ENCODE measurements around the gene CLASRP. TPM values are rescaled to one million over a fixed set of nuclear protein-coding genes. Genes with fewer than 3 reads are reported as not detected.

Gene CLASRP
- total RNA-seq, 1 donor from 2014 or later: 11.0 TPM

DNA sequence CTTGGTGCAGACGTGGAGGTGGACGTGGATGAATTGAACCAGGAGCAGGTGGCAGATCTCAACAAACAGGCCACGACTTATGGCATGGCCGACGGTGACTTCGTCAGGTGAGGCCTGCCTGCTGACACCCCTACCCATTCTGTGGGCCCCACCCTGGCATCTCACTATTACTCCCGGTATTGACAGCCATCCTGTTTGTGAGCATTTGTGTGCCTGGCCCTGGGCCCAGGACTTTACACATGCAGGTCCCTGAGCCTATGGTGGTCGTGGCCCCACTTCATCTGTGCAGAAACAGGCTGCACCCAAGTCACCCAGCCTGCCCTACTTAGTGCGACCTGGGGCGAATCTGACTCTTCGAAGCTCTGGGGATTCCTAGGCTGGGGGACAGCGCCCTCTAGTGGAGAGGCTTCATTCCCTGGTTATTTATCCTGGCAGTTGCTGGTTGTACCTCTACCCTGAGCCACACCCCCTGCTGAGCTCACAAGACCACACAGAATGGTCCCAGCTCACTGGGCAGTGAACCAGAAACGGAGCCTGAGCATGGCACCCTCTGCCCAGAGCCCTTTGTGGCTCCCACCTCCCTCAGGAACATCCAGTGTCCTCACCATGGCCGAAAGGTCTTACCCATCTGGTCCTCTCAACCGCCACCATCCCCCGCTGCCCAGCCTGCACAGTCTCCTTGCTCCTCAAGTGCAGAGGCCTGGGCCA, 20.6 kb downstream of the CLASRP start:
- peak; percentile 45 for DNase-seq (ENCODE audit: low read depth, low spot score)

DNA sequence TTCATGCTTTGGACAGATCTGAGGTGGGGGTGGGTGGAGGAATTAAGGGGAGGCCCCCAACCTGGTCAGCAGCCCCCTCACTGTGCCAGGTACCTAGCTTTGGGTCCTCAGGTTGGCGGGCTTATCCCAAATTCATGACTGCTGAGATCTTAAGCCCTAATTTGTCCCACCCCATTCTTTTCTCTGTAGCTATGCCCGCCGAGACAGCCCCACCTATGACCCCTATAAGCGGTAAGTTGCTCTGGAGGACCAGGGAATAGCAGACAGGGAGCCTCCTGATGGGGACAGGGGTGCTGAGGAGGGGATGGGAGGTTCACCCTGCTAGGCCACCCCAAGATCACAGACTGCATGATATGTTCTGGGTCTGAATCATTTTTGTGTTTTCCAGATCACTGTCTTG, 23.1 kb downstream of the CLASRP start:
- no peak for DNase-seq (ENCODE audit: low read depth, low spot score)

DNA sequence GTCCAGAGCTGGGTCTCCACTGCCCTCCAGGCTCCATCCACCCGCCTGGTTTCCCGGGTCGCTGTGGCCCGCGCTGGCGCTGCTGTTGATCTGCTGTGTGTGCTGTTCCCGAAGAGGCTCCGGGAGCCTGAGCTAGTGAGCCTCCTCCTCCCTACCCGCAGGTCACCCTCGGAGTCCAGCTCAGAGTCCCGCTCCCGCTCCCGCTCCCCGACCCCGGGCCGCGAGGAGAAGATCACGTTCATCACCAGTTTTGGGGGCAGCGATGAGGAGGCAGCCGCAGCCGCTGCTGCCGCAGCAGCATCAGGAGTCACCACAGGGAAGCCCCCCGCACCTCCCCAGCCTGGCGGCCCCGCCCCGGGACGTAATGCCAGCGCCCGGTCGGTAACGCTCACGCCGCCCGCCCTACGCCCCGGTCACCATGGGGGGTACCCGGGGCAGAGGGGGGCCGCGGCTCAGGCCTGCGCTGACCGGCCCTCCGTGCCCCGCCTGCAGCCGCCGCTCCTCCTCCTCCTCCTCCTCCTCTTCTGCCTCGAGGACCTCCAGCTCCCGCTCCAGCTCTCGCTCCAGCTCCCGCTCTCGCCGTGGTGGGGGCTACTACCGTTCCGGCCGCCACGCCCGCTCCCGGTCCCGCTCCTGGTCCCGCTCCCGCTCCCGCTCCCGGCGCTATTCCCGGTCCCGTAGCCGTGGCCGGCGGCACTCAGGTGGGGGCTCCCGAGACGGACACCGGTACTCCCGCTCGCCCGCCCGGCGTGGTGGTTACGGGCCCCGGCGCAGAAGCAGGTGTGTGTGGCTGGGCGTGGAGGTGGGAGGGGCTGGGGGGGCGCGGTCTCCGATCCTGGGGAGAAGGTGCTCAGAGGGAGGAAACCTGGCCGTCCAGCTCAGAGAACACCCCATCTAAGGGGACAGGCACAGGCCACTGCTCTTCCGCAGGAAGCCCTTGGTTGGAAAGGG, 25.3 kb downstream of the CLASRP start:
- no peak for DNase-seq (ENCODE audit: low read depth, low spot score)

DNA sequence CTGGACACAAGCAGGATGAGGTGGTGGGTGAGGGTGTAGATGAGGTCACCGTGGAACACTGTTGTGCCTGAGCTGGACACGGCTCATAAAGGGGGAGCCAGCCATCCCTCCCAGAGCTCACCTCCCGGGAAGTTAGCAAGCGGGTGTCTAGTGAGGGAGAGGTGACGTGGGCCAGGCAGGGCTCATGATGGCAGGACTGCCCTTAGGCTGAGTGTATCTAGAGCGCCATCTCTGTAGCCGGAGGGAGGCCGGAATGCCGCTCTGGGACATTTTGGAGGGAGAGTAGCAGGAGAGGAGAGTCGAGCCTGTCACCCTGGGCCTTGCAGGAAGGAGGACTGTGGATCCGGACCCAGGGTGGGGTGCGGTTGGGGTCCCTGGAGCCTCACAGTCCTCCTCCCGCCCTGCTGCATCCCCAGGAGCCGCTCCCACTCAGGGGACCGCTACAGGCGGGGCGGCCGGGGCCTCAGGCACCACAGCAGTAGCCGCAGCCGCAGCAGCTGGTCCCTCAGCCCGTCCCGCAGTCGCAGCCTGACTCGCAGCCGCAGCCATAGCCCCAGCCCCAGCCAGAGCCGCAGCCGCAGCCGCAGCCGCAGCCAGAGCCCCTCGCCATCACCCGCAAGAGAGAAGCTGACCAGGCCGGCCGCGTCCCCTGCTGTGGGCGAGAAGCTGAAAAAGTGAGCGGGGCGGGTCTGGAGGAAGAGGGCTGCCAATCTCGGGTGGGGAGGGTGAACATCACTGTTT, 28.2 kb downstream of the CLASRP start:
- DNase-seq (ENCODE audit: low read depth, low spot score): no peak

DNA sequence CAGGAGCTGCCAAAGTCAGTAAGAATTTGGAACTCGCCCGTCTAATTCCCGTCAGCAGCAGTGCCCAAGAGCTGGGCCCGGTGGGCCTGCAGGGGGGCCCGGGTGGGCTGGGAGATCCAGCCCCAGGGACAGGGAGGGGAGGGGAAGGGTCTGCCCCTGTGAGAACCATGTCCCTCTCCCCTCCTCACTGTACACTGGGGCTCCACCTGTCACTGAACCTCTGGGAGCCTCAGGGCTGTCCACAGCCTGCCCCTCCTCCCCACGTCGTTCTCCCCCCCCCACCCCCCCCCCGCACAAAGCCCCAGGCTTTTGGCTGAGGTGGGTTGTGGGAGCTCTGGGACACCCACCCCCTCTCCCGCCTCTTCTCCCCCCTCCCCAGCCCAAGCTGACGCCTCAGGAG, 29.2 kb downstream of the CLASRP start:
- no peak for DNase-seq (ENCODE audit: low read depth, low spot score)

DNA sequence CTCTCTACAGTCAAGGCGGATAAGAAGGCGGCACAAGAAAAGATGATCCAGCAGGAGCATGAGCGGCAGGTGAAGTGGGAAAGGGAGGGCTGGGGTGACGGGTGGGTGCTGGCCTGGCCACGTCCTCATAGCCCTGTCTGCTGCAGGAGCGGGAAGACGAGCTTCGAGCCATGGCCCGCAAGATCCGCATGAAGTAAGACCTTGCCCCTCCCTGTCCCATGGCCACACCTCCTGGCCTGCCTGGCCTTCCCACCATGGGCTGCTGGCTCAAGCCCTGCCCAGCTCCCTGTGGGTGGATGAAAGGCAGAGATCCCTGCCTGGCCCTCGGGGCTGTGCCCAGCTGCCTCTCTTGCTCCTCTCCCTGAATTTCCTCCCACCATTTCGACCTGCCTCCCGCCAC, 30.2 kb downstream of the CLASRP start:
- no peak for DNase-seq (ENCODE audit: low read depth, low spot score)

DNA sequence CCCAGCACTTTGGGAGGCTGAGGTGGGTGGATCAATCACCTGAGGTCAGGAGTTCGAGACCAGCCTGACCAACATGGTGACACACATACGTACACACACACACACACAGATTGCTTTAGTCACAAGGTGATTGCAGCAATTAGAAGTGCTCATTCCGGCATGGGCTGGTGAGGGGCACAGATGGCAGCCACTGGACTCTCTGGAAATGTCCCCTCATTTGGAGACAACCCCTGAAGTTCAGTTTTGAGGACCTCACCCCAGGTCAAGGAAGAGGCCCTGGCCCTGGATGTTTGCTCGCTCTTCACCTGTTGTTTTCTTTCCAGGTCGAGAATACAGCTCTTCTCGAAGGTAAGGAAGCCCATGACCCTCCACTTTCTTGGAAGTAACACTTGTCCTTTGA, 31.4 kb downstream of the CLASRP start:
- DNase-seq (ENCODE audit: low read depth, low spot score): no peak

DNA sequence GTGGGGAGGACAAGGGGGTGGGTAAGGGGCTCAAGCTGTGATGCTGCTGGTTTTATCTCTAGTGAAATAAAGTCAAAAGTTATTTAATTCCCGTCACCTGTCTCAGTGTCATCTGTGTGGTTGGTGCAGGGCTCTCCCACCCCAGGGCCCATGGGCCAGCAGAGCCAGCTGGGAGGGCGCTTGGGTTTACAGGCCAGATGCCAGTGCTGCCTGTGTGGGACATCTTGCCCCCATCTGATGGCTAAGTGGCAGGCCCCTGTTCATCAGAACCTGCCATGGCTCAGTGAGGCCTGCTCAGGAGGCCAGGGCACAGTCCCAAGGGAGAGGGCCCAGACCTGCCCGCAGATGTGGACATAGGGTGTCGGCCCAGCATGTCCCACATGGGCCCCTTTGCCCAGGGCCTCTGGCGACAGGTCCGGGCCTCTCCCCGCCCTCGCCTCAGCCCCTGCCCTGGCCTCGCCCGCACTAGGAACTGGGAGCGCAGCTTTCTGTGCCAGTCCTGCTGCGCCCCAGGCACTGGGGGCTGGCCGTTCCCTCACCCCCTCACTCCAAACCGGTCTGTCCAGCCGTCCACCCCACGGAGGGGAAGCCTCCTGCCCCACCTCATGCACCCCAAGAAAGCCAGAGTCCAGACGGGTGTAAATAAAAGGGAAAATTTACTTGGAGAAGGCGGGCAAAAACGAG, 32.2 kb downstream of the CLASRP start:
- no peak for DNase-seq (ENCODE audit: low read depth, low spot score)

DNA sequence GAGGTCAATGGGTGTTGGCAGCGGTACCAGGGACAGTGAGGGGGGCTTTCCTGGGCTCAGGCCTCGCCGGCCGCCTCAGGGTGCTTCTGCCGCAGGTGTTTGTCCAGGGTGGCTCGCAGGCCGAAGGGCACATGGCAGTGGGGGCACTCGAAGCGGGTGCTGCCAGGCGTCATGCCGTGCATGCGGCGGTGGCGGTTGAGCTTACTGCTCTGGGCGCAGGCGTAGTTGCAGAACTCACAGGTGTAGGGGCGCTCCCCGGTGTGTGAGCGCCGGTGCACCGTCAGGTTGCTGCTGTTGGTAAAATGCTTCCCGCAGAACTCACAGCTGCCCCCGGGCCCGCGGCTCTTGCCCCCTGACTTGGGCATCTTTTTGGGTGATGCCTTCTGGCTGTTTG, 32.7 kb downstream of the CLASRP start:
- no peak for DNase-seq (ENCODE audit: low read depth, low spot score)

DNA sequence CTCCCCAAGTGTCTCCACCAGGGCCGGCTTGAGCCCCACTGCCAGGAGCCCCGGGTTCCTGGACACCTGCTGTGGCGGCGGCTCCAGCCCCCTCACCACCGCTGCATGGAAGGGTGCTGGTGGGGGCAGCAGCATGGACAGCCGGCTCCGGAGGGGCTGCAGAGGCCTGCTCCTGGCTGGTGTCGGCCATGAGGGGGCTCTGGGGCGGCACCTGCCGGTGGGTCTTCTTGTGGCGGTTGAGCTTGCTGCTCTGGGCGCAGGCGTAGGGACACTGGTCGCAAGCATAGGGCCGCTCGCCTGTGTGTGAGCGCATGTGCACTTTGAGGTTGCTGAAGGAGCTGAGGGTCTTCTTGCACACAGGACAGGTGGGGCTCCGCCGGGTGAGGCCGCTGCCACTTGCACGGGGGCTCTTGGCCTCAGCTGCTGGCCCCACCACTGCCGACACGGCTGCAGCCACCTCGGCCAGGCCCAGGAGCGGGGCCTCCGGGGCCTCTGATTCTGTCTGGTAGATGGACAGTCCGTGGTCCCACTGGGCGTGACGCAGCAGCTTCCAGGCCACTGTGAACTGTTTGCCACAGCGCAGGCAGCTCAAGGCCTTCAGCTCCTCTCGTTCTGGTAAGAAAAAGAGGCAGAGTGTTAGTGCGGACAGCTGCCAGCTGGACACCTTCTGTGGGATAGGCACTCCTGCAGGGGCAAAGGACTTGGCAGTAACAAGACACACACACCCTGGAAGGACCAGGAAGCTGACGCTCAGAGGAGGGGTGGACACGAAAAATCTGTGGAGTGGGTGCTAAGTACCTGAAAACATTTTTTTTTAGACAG, 33.3 kb downstream of the CLASRP start:
- DNase-seq (ENCODE audit: low read depth, low spot score): no peak

DNA sequence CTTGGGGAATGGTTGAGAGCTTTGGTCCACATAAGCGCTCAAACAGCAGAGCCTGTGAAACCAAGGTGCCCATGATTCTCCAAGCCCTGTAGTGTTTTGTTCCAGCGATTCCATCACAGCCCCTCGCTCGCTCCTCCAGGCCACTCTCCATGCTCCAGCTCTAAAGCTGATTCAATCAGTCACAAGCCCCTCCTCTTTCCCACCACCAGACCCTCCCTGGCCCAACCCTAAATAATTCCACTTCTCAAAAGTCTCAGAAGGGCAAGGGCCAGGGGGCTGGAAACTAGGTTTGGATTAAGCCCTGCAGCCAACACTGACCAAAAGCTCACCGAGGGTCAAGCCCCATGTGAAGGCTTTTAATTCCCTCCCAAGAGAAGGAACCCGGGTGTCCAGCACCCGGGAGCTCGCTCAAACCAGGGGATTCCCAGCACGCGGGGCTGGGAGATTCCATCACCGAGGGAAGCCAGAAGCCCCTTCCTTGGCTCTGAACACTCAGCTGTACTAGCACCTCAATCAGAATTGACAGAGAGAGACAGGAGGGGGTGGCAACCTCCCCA, 36.0 kb downstream of the CLASRP start:
- DNase-seq (ENCODE audit: low read depth, low spot score): no peak

DNA sequence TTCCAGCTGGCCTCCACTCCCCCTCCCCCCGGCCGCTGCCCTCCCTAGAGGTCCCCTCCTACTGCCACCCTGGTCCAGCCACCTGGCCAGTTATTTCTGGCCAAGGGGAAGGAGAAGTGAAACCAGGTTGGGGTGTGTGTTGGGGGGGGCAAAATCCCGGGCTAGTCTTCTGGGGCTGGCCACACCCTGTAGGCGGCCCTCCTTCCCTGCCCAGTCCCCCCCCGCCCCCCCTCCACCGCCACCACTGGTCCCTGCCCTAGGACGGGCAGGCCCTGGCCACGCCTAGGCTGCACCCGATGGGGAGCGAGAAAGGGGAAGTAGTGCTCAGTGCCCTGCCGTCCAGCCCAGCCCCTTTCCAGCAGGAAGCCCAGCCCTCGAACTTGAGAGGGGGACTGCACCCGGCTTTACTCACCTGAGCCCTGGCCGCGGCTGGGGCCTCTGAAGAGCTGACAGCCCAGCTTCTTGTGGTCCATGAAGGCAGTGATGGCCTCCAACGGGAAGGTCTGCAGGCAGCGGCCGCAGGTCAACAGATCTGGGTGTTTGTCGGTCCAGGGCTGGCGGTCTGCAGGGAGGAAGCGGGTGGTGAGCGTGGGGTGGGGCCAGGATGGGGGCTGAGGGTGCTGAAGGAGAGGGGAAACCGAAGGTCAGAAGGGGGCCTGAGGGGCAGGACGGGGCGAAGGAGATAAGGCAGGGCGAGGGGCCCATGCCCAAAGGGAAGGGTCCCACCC, 36.6 kb downstream of the CLASRP start:
- no peak for DNase-seq (ENCODE audit: low read depth, low spot score)

DNA sequence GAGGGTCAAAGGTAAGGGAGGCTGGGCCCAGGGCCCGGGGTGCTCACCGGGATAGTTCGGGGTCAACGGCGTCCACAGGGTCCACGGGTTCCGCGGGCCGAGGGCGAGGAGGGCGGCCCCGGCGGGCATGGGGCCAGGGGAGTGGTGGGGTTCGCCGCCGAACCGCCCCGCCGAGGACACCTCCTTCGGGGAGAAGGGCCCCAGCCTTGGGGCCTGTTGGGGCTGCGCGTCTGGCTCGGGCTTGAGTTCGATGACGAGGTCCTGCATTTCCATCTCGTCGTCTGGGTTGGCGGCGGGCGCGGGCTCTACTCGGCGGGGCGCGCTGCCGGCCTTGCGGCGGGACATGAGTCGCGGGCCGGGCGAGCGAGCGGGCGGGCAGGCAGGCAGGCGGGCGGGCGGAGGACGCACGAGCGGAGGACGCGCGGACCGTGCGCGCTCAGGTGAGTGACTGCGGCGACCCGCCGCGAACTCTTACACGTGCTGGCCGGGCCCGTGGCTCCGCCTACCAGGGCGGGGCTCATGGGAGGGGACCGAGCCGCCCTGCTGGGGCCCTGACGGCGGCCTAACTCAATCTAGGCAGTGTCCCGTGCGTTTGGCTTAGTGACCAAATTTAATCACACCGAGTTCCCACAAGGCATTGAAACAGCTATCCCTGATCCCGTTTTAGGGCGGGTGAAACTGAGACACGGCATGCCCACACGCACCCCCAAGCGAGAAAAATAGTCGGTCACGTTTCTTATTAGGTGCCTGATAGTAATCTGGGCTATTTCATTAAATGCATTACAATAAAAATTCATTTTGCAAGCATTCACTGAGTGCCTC, 37.4 kb downstream of the CLASRP start, which contains the start of gene ZNF296:
Gene ZNF296 (minus strand): TSS at position 450 of the 822 bp plus-strand sequence. CDS start 105 bp downstream, at position 345.
- no peak for DNase-seq (ENCODE audit: low read depth, low spot score)

DNA sequence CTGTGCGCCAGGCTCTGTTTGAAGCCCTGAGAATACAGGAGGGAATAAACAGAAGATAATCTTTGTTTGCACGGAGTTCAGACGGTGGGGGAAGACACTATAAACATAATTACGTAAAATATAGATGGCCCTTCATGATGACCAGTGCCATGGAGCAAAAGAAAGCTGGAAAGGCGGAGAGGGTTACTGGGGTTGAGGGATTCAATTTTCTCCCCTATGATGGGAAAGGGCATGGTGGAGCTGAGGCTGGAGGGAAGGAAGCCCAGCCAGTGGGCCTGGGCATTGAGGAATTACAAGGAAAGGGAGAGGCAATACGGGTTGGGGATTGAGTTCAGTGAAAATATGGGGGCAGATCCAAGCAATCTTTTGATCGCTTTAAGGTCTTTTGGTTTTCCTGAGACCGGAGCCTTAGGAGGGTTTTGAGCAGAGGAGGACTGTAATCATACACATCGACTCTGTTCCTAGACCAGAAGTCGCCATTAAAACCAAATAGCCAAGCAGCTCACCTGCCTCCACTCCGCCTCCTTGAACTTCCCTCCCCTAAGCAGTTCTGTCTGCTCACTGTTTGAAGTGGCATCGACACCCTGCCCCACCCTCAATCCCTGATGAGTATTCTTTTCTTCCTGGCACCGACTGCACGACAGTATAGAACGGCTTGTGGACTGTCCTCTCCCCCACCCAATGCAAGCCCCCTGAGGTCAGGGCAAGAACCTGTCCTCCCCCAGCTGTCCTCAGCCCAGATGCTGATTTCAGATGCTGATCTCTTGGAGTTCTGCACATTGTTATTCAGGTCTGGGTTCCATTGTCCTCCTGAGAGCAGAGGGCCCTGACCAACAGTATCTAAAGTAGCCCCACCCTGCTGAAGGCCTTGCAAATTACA, 38.2 kb downstream of the CLASRP start:
- DNase-seq (ENCODE audit: low read depth, low spot score): no peak

DNA sequence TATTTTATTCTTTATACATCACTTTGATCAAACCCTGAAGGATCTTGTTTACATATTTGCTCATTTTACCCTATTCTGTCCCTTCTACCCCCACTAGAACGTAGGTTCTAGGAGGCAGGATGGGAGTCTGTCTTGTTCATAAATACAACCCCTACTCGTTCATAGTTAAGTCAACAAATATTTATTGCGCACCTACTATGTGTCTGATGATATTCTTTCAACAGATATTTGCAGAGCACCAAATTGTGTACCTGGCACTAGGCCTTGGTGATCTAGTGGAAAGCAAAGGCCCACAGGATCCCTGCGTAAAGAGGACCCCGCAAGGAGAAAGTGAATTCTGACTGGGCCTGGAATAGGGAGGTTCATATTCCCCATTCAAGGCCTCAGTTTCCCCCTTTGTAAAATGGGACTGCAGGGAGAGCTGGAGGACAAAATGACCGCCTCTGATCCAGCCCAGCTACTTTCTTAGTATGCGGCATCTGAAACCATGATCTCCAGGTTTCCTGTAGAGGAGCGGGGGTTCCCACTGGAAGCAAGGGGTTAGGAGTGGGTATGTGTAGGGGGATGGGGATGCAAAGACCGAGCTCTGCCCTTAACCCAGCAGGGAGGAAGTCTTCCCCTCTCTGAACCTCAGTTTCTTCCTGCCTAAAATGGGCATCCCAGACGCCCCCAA, 39.7 kb downstream of the CLASRP start:
- DNase-seq (ENCODE audit: low read depth, low spot score): no peak

DNA sequence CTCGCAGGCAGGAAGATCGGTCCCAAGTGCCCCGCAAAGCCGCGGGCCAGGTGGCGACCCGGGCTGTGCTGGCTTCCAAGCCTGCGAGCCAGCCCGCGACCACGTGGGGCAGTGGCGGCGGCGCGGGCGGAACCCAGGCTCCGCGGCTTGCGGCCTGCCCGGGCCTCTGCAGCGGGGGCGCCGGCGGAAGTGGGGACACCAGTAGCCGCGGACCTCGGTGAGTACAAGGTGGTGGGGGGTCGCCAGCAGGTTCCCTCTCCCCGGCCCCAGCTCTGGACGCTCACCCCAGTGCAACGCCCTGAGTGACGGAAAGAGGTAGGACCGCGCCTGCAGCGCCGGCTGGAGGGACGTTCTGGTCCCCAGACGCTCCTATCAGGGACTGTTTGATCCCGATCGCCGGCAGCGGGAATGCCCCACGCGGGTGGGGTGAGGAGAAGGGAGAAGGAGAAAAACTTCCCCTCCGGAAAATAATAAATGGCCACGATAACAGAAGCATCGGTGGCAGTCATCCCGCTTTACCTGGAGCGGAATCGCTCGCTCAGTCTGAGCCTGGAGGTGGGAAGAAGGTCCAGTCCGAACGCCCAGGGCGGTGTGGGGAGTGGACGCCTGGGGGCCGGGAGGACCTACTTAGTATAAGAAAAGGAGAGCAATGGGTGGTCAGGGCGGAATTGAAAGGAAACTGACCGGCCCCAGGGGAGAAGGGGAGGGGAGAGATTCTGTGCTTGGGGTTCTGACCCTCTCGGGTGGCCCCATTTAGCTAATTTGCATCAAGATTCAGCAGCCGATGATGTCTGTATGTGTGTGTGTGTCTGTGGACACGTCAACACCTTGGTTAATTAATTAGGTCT, 40.4 kb downstream of the CLASRP start, which contains the start of gene GEMIN7:
Gene GEMIN7 (plus strand): TSS at position 198 of the 848 bp plus-strand sequence. CDS start 10,855 bp downstream, outside the sequence.
- DNase-seq (ENCODE audit: low read depth, low spot score): peak; percentile 27
